ENCODE data around the gene HS3ST5.
"Not testable (repeated sequence)": the region's sequence is repeated elsewhere in the genome, so short reads cannot be mapped to it uniquely, and the experiment has no call there.

Gene HS3ST5

DNA sequence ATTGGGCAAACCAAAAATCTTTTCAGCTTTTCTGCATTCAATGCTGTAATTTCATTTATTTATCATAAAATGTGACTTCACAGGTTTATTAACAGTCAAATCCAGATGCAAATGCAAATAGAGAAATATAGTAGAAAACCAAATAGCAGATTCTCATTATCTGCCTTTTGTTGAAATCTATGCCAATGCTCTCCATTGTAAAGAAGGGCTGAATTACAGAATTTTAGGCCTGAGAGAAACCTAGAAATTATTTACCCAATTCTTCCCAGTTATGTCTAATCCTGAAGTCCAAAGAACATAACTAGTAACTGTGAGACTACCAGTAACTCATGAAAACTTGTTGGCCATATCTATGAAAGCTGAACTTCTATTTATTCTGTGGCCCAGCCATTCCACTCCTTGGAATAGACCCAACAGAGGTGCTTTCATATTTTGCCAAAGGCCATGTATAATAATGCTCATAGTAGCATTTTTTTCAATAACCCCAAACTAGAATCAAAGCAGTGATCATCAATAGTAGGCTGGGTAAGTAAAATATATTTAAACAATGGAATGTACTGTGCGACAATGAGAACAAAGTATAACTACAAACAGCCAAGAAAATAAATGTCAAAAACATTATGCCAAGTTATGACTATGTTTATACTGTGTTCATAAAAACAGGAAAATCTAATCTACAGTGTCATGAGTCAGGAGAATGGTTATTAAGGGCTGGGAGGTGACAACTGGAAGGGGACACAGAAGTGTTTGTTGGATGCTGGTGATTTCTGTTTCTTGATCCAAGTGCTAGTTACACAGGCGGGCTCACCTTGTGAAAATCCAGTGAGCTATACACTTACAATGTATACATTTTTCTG is 183.8 kb downstream of the HS3ST5 start:
- in situ Hi-C loops (cut with HindIII; ENCODE audit: low sequenced_read_pairs): no loop called here

- in situ Hi-C loops (cut with HindIII; ENCODE audit: low sequenced_read_pairs): no loop called here
These were observed 184.4 kb downstream of the HS3ST5 start for GRCh38 chr6:114158411-114158810.

DNA sequence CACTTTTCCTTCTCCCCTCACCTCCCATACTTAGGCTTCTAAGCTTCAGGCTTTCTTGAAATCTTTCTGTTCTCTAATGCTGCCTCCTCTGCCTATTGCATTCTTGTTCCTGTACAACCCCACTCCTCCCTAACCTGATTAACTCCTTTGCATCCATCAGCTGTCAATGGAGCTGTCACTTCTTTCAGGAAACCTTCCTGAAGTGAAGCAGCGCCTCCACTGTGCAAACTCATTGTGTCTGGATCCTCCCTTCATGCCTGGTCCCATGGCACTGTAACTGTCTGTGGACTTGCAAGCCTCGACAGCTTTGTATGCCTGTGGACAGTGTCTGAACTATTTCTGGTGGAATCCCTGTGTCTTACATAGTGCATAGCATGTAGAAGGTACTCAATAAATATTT is 185.0 kb downstream of the HS3ST5 start:
- in situ Hi-C loops (cut with HindIII; ENCODE audit: low sequenced_read_pairs): no loop called here

- in situ Hi-C loops (cut with HindIII; ENCODE audit: low sequenced_read_pairs): no loop called here
These were observed 187.1 kb downstream of the HS3ST5 start for GRCh38 chr6:114155763-114156162.

GRCh38 chr6:114154812-114155211 is 188.0 kb downstream of the HS3ST5 start:
- in situ Hi-C loops (cut with HindIII; ENCODE audit: low sequenced_read_pairs): no loop called here

DNA sequence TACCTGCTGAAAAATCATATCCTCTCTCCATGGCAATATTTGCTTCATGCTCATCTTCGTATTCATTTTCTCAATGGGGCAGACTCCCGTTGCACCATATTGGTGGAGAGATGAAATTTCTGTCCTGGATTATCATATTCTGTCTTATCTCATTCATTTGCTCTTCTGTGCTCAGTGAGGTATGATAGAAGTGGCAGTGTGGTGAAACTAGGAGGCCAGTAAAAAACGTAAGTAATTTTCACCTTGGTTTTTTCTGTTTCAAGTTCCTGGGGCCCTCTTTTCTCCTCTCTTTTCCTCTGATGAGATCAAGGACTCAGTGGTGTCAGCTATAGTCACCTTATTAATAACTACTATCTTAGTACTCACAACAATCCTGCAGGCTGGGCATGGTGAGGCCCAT is 189.4 kb downstream of the HS3ST5 start:
- in situ Hi-C loops (cut with HindIII; ENCODE audit: low sequenced_read_pairs): no loop called here

- in situ Hi-C loops (cut with HindIII; ENCODE audit: low sequenced_read_pairs): no loop called here
These were observed 191.6 kb downstream of the HS3ST5 start for GRCh38 chr6:114151064-114151690.

GRCh38 chr6:114149182-114149581 is 193.6 kb downstream of the HS3ST5 start:
- in situ Hi-C loops (cut with HindIII; ENCODE audit: low sequenced_read_pairs): not testable (repeated sequence)

DNA sequence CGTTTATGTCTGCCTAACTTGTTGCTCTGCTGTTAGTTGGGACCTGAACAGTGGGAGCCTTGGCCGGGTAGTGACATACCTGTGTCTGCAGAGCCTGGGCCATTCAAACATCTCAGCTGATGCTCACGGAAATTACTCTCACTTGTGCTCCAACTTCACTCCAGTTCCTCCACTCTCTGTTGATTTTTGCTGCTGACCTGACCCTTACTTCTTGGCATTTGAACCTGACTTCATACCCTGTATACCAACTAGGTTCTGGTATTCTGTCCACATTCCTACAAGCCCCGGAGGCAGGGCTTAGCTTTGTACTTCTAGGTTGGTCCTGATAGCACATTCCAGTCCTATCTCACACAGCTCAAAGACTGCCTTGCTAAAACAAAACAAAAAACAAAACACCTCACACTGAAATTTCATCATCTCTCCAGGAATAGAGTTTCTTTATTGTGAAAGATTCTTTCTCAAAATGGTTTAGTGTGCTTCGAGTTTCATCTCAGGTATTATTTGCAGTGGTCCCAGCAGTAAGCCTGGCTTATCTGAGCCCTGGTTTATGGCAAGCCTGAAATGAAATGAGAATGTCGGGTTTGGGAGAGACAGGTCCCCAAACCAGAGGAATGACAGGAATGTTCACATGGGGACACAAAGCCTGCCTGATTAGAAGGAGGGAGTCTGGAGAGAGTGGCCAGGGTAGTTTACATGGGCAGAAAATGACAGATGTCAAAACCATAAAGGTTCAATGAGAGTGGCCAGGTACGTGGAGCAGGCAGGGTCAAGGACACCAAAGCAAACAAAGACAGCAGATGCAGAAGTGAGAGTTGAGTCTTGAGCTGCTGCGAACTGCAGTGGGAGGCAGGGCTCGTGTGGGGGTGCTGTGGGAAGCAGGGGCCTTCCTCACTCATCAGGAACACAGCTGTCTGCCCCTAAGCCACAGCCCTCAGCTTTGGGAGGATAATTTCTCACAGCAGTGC is 197.7 kb downstream of the HS3ST5 start:
- in situ Hi-C loops (cut with HindIII; ENCODE audit: low sequenced_read_pairs): no loop called here

DNA sequence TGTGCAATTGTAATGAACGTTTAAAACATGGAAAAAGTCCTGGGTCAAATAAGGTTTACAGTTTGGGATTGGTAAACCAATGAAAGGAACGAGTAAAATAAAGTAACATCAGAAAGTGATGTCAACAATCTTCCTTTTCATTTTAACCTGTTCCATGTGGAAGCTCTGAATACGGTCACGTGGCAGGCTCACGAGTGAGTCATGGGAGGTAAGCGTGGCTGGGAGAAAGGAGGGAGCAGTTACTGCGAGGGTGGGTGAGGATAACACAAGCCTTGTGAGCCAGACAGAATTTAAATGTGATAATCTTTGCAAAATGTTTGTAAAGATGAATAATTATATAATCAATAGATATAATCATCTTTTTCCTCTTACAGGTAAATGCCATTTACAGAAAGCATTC is 200.6 kb downstream of the HS3ST5 start:
- in situ Hi-C loops (cut with HindIII; ENCODE audit: low sequenced_read_pairs): no loop called here

DNA sequence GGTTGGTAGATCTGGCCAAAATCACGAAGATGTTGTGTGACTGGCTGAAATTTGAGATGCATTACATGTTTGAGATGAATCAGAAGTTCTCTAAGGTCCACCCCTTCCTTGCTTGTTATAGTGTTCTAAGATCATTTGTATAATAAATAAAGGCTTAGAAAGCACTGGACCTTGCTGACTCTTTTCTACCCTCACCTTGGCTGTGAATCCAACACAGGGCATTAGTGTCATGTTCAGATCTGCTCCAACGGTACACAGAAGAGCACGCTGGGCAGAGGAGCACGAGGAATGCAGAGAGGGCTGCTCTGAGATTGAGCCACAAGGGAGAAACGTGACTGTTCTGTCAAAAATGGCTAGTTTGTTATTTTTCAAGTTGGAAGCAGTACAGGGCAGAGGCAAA is 202.4 kb downstream of the HS3ST5 start:
- in situ Hi-C loops (cut with HindIII; ENCODE audit: low sequenced_read_pairs): no loop called here

- in situ Hi-C loops (cut with HindIII; ENCODE audit: low sequenced_read_pairs): no loop called here
These were observed 204.1 kb downstream of the HS3ST5 start for GRCh38 chr6:114138577-114139248.

DNA sequence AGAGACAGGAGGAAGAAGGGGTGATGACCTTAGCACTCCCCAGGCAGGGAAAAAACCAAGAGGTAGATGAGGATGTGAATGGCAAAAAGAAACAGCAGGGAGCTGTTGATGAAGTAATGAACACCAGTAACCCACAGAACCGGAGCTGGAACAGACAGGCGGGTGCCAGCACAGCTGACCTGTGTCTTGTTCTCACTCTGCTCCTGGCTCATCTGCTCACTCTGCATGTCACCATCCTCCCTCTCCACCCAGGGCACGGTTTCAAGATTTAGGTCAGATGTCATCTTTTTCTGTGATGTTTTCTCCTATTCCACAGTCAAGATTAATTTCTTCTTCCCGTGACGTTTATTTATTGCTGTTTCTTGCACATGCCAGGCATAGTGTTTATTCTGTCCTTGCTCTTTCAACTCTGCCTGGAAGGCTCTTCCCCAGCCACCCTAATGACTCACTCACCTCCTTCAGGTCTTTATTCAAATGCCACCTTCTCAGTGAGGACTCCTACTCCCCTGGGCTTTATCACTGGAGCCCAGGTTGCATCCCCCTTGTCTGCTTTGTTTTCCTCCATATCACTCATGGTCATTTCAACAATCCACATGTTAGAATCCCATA is 207.4 kb downstream of the HS3ST5 start:
- in situ Hi-C loops (cut with HindIII; ENCODE audit: low sequenced_read_pairs): no loop called here

GRCh38 chr6:114133816-114134215 is 209.0 kb downstream of the HS3ST5 start:
- in situ Hi-C loops (cut with HindIII; ENCODE audit: low sequenced_read_pairs): no loop called here

- in situ Hi-C loops (cut with HindIII; ENCODE audit: low sequenced_read_pairs): no loop called here
These were observed 210.9 kb downstream of the HS3ST5 start for GRCh38 chr6:114131945-114132344.

GRCh38 chr6:114125576-114125975 is 217.2 kb downstream of the HS3ST5 start:
- in situ Hi-C loops (cut with HindIII; ENCODE audit: low sequenced_read_pairs): no loop called here

DNA sequence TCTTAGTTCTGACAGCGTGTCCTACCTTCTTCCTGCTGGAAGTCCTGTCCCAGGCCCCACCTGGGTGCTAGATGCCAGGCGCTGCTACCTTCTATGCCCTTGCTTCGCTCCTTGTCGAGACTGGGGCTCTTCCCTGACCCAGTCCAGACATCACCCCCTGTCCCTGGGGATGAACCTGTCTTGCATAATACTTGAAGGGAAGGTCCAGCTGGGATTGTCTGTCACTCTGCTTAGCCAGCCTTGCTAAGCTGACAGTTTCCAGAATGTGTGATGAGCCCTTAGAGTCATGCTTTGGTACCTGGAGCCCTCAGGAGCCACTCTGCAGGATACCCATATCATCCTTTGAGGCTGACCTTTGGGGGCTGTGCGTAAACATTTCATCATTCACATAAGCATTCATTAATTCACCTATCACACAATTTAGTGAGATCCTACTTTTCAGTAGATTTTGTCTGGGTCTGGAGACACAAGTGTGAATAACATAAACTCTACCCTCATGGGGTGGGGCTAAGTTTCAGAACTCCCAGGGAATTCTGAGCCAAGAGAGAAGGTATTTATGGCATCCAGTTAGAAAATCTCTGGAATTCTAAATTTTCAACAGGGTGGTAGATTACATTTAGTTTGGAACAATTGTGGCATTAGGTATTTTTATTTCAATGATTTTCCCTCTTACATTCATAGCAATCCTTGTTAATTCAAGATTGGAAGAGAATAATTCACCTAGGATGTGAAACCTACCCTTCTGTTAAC is 220.7 kb downstream of the HS3ST5 start:
- in situ Hi-C loops (cut with HindIII; ENCODE audit: low sequenced_read_pairs): no loop called here

- in situ Hi-C loops (cut with HindIII; ENCODE audit: low sequenced_read_pairs): no loop called here
These were observed 223.8 kb downstream of the HS3ST5 start for GRCh38 chr6:114119056-114119455.

DNA sequence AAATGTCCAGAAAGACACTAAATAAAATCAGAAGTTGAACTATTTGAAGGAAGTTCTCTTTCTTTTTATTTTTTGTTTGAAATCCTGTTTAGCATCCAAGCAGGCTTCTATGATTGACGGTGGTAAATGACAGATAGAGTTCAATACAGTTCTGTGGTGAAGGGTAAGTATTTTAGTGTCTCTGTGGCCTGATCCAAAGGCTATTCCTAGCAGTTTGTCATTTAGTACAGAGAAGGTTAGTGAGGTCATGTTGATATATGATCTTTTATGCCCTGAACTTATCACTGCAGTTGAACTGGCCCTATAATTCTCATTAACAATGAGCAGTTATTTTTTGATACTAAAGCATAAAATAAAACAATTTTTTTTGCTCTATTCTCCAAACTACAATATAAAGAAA is 227.2 kb downstream of the HS3ST5 start:
- in situ Hi-C loops (cut with HindIII; ENCODE audit: low sequenced_read_pairs): no loop called here
